Endothelial cell of umbilical vein (primary cell): Measurements from ENCODE around the gene FBXO27.

Source experiments
- CTCF ChIP-seq, 2 donors: IDR thresholded peaks; 1 replicate in 1 of 2; 2 replicates in 1 of 2; pipeline ENCODE4 v1.5.1; 2011; ENCODE audit warnings: low read length in 2 of 2, mild to moderate bottlenecking in 2 of 2, moderate library complexity in 2 of 2, control low read depth in 1 of 2, inconsistent platforms in 1 of 2, low read depth in 1 of 2; ENCODE audit not compliant: insufficient read depth in 1 of 2; ENCODE audit errors: extremely low read depth in 1 of 2
- EZH2 ChIP-seq: IDR thresholded peaks from 2 replicates; pipeline ENCODE4 v1.6.1; 2012; ENCODE audit warnings: borderline replicate concordance, low read depth, mild to moderate bottlenecking, moderate library complexity, low read length, inconsistent platforms; ENCODE audit not compliant: severe bottlenecking
- FOS ChIP-seq: IDR thresholded peaks from 2 replicates; pipeline ENCODE4 v1.6.1; 2011; ENCODE audit warnings: mild to moderate bottlenecking, low read length, moderate library complexity, borderline replicate concordance; ENCODE audit not compliant: insufficient read depth
- GATA2 ChIP-seq: IDR thresholded peaks from 2 replicates; pipeline ENCODE4 v1.7.0; 2011; ENCODE audit warnings: low read depth, mild to moderate bottlenecking, moderate library complexity, mixed read lengths, low read length; ENCODE audit not compliant: insufficient read length, insufficient read depth
- JUN ChIP-seq: IDR thresholded peaks from 2 replicates; pipeline ENCODE4 v1.6.1; 2011; ENCODE audit warnings: borderline replicate concordance, low read depth; ENCODE audit not compliant: insufficient read length, insufficient read depth
- MAX ChIP-seq: IDR thresholded peaks from 2 replicates; pipeline ENCODE4 v1.6.1; 2011; ENCODE audit not compliant: insufficient read depth, insufficient read length
- MYC ChIP-seq: IDR thresholded peaks from one replicate; pipeline ENCODE4 v1.6.1; 2011; ENCODE audit warnings: mild to moderate bottlenecking, low read depth, low read length
- POLR2A ChIP-seq: IDR thresholded peaks from 2 replicates; pipeline ENCODE4 v1.6.1; 2012; ENCODE audit warnings: low read depth, mild to moderate bottlenecking, control low read depth, low read length
- POLR2AphosphoS5 ChIP-seq: IDR thresholded peaks from 2 replicates; pipeline ENCODE4 v1.6.1; 2012; ENCODE audit warnings: low read depth, mild to moderate bottlenecking, control low read depth, low read length, moderate library complexity; ENCODE audit not compliant: insufficient read depth

GRCh38 chr19:38978326-38978689 lies 54.0 kb downstream of the FBXO27 start:
- TF ChIP-seq CTCF (IDR thresholded peaks at IDR 0.05; ENCODE audit: extremely low read depth in 1 of 2, insufficient read depth in 1 of 2, low read depth in 1 of 2, low read length in 2 of 2) (no peak), MYC (no peak), GATA2 (no peak), JUN (no peak), POLR2A (no peak), POLR2AphosphoS5 (no peak), EZH2 (no peak), MAX (no peak), FOS (no peak)
